Endothelial cell of umbilical vein (primary cell): Measurements from ENCODE around the gene C16orf87. TPM values are rescaled to one million over a fixed set of nuclear protein-coding genes. Genes with fewer than 3 reads are reported as not detected.

Experiments used
- BruUV-seq: library from RNA; stranded (reverse); fragments of 400-500 nt; replicated peaks from 2 replicates; lab custom pipeline; 2021; lab: Mats Ljungman, UMichigan
- CTCF ChIA-PET: fragments of 300-600, 350-600 bp; sonication (Branson Sonifier 250); formaldehyde crosslinking; loops from one replicate; lab custom pipeline; 2021; ENCODE audit warnings: antibody characterized with exemption, inconsistent platforms; lab: Charles Lee
- POLR2A ChIA-PET: fragments of 300-600, 350-600 bp; sonication (Branson Sonifier 250); formaldehyde crosslinking; loops from one replicate; lab custom pipeline; 2021; ENCODE audit warnings: antibody characterized with exemption, inconsistent platforms; lab: Charles Lee
- DNase-seq: peaks from one replicate; pipeline ENCODE4 v3.0.0-alpha.2; 2011; ENCODE audit warnings: low read depth, low spot score
- FAIRE-seq: peaks from 2 replicates; lab custom pipeline; 2011; peaks lifted over from hg19 to GRCh38; lab: Jason Lieb, UNC
- H2AFZ ChIP-seq: 2 replicates; pipeline ENCODE4 v1.6.0; 2012; ENCODE audit warnings: low read depth, low read length, control low read depth, inconsistent platforms
- H3K27ac ChIP-seq: 2 replicates; pipeline ENCODE4 v1.5.1; 2011; ENCODE audit warnings: low read depth, mild to moderate bottlenecking, control low read depth, low read length, moderate library complexity; ENCODE audit not compliant: insufficient read depth
- H3K27me3 ChIP-seq, 2 experiments: 2 replicates each; pipeline versions ENCODE4 v1.6.0 to v1.6.1; 2011; ENCODE audit warnings: low read length in 2 of 2, mixed read lengths in 1 of 2; ENCODE audit not compliant: control insufficient read depth in 2 of 2, insufficient read depth in 2 of 2
- H3K36me3 ChIP-seq, 2 experiments: 2 replicates in 1 of 2; 3 replicates in 1 of 2; pipeline ENCODE4 v1.5.1; 2011; ENCODE audit warnings: low read length in 2 of 2, mild to moderate bottlenecking in 1 of 2, moderate library complexity in 1 of 2; ENCODE audit not compliant: control insufficient read depth in 2 of 2, insufficient read depth in 2 of 2; ENCODE audit errors: extremely low read depth in 1 of 2
- H3K4me1 ChIP-seq: 3 replicates; pipeline ENCODE4 v1.5.1; 2011; ENCODE audit warnings: mild to moderate bottlenecking, low read length; ENCODE audit not compliant: control insufficient read depth, insufficient read depth; ENCODE audit errors: extremely low read depth
- H3K4me2 ChIP-seq: 2 replicates; pipeline ENCODE4 v1.6.1; 2011; ENCODE audit warnings: low read length, control low read depth, mixed read lengths; ENCODE audit not compliant: insufficient read depth
- H3K4me3 ChIP-seq, 3 experiments: fragments of 200-600 bp in 1 of 3; sonication (generic), shearing (Covaris generic) in 1 of 3; replicated peaks in 1 of 3; 2 replicates each; pipeline ENCODE4 v1.5.1; 2011 to 2016; ENCODE audit warnings: control low read depth in 3 of 3, low read length in 3 of 3, mild to moderate bottlenecking in 2 of 3, inconsistent platforms in 1 of 3, low read depth in 1 of 3, moderate library complexity in 1 of 3; ENCODE audit not compliant: insufficient read depth in 1 of 3
- H3K79me2 ChIP-seq: 2 replicates; pipeline ENCODE4 v1.6.0; 2012; ENCODE audit warnings: low read length, inconsistent platforms; ENCODE audit not compliant: control insufficient read depth, insufficient read depth
- H3K9ac ChIP-seq: replicated peaks from 2 replicates; pipeline ENCODE3; 2011; ENCODE audit warnings: low read length, control low read depth; ENCODE audit not compliant: insufficient read depth; ENCODE audit errors: extremely low read depth
- H3K9me1 ChIP-seq: replicated peaks from 3 replicates; pipeline ENCODE4 v1.6.0; 2011; ENCODE audit warnings: mild to moderate bottlenecking, low read length; ENCODE audit not compliant: control insufficient read depth, insufficient read depth; ENCODE audit errors: extremely low read depth
- H3K9me3 ChIP-seq: replicated peaks from 2 replicates; pipeline ENCODE4 v1.5.1; 2012; ENCODE audit warnings: low read length, inconsistent platforms; ENCODE audit not compliant: control insufficient read depth, insufficient read depth
- H4K20me1 ChIP-seq: replicated peaks from 2 replicates; pipeline ENCODE3; 2011; ENCODE audit warnings: mild to moderate bottlenecking, low read length; ENCODE audit not compliant: control insufficient read depth, insufficient read depth; ENCODE audit errors: extremely low read depth
- CTCF ChIP-seq, 2 donors: IDR thresholded peaks; 1 replicate in 1 of 2; 2 replicates in 1 of 2; pipeline ENCODE4 v1.5.1; 2011; ENCODE audit warnings: low read length in 2 of 2, mild to moderate bottlenecking in 2 of 2, moderate library complexity in 2 of 2, control low read depth in 1 of 2, inconsistent platforms in 1 of 2, low read depth in 1 of 2; ENCODE audit not compliant: insufficient read depth in 1 of 2; ENCODE audit errors: extremely low read depth in 1 of 2
- EZH2 ChIP-seq: IDR thresholded peaks from 2 replicates; pipeline ENCODE4 v1.6.1; 2012; ENCODE audit warnings: borderline replicate concordance, low read depth, mild to moderate bottlenecking, moderate library complexity, low read length, inconsistent platforms; ENCODE audit not compliant: severe bottlenecking
- FOS ChIP-seq: IDR thresholded peaks from 2 replicates; pipeline ENCODE4 v1.6.1; 2011; ENCODE audit warnings: mild to moderate bottlenecking, low read length, moderate library complexity, borderline replicate concordance; ENCODE audit not compliant: insufficient read depth
- GATA2 ChIP-seq: IDR thresholded peaks from 2 replicates; pipeline ENCODE4 v1.7.0; 2011; ENCODE audit warnings: low read depth, mild to moderate bottlenecking, moderate library complexity, mixed read lengths, low read length; ENCODE audit not compliant: insufficient read length, insufficient read depth
- JUN ChIP-seq: IDR thresholded peaks from 2 replicates; pipeline ENCODE4 v1.6.1; 2011; ENCODE audit warnings: borderline replicate concordance, low read depth; ENCODE audit not compliant: insufficient read length, insufficient read depth
- MYC ChIP-seq: IDR thresholded peaks from one replicate; pipeline ENCODE4 v1.6.1; 2011; ENCODE audit warnings: mild to moderate bottlenecking, low read depth, low read length
- POLR2A ChIP-seq: IDR thresholded peaks from 2 replicates; pipeline ENCODE4 v1.6.1; 2012; ENCODE audit warnings: low read depth, mild to moderate bottlenecking, control low read depth, low read length
- POLR2AphosphoS5 ChIP-seq: IDR thresholded peaks from 2 replicates; pipeline ENCODE4 v1.6.1; 2012; ENCODE audit warnings: low read depth, mild to moderate bottlenecking, control low read depth, low read length, moderate library complexity; ENCODE audit not compliant: insufficient read depth
- dilution Hi-C: fragments of 300-500 bp; cut with MboI; formaldehyde crosslinking; loops from one replicate; pipeline ENCODE4 v1.15.0; 2019; ENCODE audit warnings: low sequenced_read_pairs; ENCODE audit not compliant: extremely low pct_ligation_motif_present
- intact Hi-C: fragments of 100-400 bp; cut with micrococcal nuclease; formaldehyde crosslinking; loops from one replicate; pipeline ENCODE4 v1.10.0; 2022
- polyA plus RNA-seq, 4 experiments: library from polyadenylated mRNA; depleted of rRNA in 3 of 4; stranded (reverse) in 3 of 4; unstranded in 1 of 4; fragments of >200 nt; gene quantifications; 2 replicates each; pipeline versions ENCODE4 v1.2.1 to v1.2.3, GENCODE V29; 2011 to 2012; ENCODE audit warnings: missing spikeins in 1 of 4
- total RNA-seq: library from RNA; stranded (reverse); gene quantifications from 2 replicates; pipeline ENCODE4 v1.2.3, GENCODE V29; 2021
- TF ChIP-seq, protein P1 (sequence below): IDR thresholded peaks from 2 replicates; pipeline ENCODE4 v1.6.1; 2011; ENCODE audit not compliant: insufficient read depth, insufficient read length

The C16orf87 gene
- total and polyA plus RNA-seq, 2 donors (not counting 3 experiments of a cell fraction or from before 2014, with no cell fraction given) = 2.4 to 8.5 TPM

DNA sequence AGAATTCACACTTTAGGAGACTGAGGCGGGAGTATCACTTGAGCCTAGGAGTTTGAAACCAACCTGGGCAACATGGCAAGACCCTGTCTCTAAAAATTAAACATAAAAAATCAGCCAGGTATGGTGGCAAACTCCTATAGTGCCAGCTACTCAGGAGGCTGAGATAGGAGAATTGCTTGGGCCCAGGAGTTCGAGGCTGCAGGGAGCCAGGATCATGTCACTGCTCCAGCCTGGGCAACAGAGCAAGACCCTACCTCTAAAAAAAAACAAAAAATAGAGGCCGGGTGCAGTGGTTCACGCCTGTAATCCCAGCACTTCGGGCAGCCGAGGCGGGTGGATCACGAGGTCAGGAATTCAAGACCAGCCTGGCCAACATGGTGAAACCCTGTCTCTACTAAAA lies 44.3 kb upstream of the C16orf87 start:
- dilution Hi-C loops (no loop called here), intact Hi-C loops (no loop called here)
- Histone ChIP-seq H3K9ac (no peak overlapping the region), H3K4me2 (no peak overlapping the region), H4K20me1 (no peaks in the 10 kb centered on the region), H3K9me1 (no peaks in the 10 kb centered on the region), H3K4me3 (no peak overlapping the region), H3K79me2 (no peaks in the 10 kb centered on the region), H3K4me1 (peaks cover 5% of the 10 kb centered on the region), H3K27me3 (peaks cover 0 to 5% of the 10 kb centered on the region in 2 experiments), H3K9me3 (no peaks in the 10 kb centered on the region), H2AFZ (no peak overlapping the region), H3K27ac (no peak overlapping the region), H3K36me3 (no peaks in the 10 kb centered on the region)
- no peak for TF ChIP-seq GATA2
- TF ChIP-seq MYC = no peak
- TF ChIP-seq EZH2 = no peak
- no peak for TF ChIP-seq CTCF (IDR thresholded peaks at IDR 0.05; ENCODE audit: extremely low read depth in 1 of 2, insufficient read depth in 1 of 2, low read depth in 1 of 2, low read length in 2 of 2)
- TF ChIP-seq POLR2AphosphoS5 = no peak
- ChIA-PET POLR2A (no interaction called here), CTCF (interaction anchor here (2.2 to 2.8 kb wide), 2 partner anchors 21 to 34 kb away, joined by 7 to 10 read pairs; no protein-coding TSS in a partner anchor)
- FAIRE-seq (no peak), DNase-seq (no peak)
- no TSS peak for BruUV-seq

- TF ChIP-seq POLR2A (no peak), FOS (no peak), EZH2 (no peak), MYC (no peak), POLR2AphosphoS5 (no peak), GATA2 (no peak), CTCF (IDR thresholded peaks at IDR 0.05; ENCODE audit: extremely low read depth in 1 of 2, insufficient read depth in 1 of 2, low read depth in 1 of 2, low read length in 2 of 2) (no peak), JUN (no peak)
- TF ChIP-seq, protein P1, sequence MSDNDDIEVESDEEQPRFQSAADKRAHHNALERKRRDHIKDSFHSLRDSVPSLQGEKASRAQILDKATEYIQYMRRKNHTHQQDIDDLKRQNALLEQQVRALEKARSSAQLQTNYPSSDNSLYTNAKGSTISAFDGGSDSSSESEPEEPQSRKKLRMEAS = no peak
- intact Hi-C loops (no loop called here), dilution Hi-C loops (no loop called here)
- no peak overlapping the region for H3K9ac ChIP-seq
- H2AFZ ChIP-seq = no peak overlapping the region
- no peaks in the 10 kb centered on the region for H3K9me3 ChIP-seq
- ChIA-PET POLR2A (no interaction called here), CTCF (interaction anchor here (0.9 to 1.3 kb wide), 4 partner anchors 9 to 72 kb away, joined by 3 to 6 read pairs (median 4); no protein-coding TSS in a partner anchor)
- no peak overlapping the region for H3K4me2 ChIP-seq
- BruUV-seq = no TSS peak
- H3K79me2 ChIP-seq = no peaks in the 10 kb centered on the region
- FAIRE-seq (no peak), DNase-seq (no peak)
- no peaks in the 10 kb centered on the region for H4K20me1 ChIP-seq
- no peaks in the 10 kb centered on the region for H3K9me1 ChIP-seq
- H3K4me3 ChIP-seq = no peak overlapping the region
- no peak overlapping the region for H3K27ac ChIP-seq
- H3K27me3 ChIP-seq = no peaks in the 10 kb centered on the region
- H3K36me3 ChIP-seq = no peaks in the 10 kb centered on the region
- H3K4me1 ChIP-seq = peaks cover 3% of the 10 kb centered on the region
These were observed 42.2 kb upstream of the C16orf87 start for GRCh38 chr16:46873201-46873600.
